Activated T-cell treated with anti-CD3 and anti-CD28 coated beads for 4 hours (primary cell): ENCODE data around the gene STAMBP.
"Not testable (repeated sequence)": the region's sequence is repeated elsewhere in the genome, so short reads cannot be mapped to it uniquely, and the experiment has no call there.

ENCODE experiments used
- DNase-seq: peaks from one replicate; pipeline ENCODE4 v3.0.0-alpha.2; 2020

STAMBP gene

DNA sequence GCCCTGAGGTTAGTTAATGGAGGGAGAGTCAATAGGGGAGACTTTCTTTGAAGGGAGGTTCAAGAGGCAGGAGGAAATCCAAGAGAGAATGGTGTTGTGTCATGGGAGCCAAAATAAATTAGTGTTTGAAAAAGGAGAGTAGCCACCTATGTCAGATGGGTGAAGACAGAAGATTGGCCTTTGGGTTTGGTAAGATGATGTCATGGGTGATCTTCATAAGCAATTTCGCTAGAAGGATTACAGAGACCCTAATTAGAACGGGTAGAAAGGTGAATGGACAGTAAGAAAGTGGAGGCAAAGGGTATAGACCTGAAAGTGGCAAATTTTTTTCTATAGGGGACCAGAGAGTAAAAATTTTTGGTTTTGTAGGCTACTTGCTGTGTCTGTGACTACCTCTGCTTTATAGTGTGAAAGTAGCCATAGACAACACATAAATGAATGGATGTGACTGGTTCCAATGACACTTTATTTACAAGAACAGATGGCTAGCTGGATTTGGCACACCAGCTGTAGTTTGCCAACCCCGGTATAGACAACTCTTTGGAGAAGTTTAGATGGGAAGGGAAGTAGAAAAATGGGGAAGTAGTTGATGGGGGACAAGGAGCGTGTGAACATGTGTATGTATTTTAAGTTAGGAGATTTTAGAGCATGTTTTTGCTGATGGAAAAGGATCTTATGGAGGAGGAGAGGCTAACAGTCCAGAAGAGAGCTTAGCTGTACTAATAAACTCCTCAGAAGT, 9.3 kb downstream of the STAMBP start:
- no peak for DNase-seq

DNA sequence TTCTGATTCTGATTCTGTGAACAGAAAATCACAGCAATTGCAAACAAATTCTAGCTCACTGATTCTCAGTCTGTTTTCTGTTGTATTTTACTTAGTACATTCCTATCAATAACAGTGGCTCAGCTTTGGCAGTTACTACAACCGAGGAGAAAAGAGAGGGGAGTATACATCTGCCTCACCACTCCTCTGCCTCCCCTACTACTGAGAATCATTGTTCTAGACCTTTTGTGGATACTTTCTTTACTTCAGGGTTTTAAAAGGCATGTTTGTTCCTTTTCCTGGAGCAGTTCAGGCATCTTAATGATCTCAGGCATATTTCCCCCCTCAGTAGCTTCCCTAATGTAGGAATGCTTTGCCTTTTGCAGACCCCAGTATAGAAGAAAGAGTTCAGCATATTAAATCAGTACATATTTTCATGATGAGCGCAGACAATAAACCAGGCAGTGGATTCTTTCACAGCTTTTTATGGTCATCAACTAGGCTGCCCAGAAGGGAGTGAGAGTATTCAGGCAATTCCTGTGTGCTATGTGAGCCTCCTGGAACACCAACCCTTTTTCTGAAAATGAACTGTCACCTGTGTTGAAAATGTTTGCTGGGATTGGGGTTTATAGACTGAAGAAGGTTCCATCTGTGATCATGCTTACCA, 10.3 kb downstream of the STAMBP start:
- no peak for DNase-seq

GRCh38 chr2:73839653-73840411, 11.1 kb downstream of the STAMBP start:
- DNase-seq, result no peak

DNA sequence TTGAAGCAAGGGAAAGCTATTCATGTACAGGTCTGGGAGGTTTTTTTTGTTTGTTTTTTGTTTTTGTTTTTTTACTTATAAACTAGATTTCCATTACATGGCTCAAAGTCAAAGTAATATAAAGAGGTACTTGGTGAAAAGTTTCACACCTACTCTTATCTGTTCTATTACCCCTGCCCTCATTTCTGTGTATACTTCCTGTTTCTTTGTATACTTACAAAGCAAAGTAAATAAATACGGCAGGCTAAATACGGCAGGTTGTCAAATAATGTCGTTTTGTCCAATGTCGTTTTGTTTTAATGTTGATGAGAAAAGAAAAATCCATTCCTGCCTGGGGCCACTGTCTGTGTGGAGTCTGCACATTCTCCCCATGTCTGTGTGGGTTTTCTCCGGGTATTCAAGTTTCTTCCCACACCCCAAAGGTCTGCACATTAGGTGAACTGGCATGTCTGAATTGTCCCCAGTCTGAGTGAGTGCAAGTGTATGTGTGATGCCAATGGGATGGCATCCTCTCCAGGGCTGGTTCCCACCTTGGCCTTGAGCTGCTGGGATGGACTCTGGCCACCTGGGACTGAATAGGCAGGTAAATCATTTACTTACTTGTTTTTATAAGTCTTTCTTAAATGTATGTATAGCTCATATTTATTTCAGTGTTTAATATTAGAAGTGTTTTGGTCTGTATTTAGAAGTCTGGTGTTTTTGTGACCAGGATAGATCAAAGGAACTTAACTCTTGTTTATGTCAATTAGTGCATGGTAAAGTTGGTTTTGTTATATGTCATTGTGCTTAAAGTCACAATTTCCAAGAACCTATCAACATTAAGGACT, 13.4 kb downstream of the STAMBP start:
- DNase-seq, result no peak

- no peak for DNase-seq
Observed at GRCh38 chr2:73842739-73843019, 13.9 kb downstream of the STAMBP start.

- no peak for DNase-seq
Observed at GRCh38 chr2:73844087-73844486, 15.3 kb downstream of the STAMBP start.

DNA sequence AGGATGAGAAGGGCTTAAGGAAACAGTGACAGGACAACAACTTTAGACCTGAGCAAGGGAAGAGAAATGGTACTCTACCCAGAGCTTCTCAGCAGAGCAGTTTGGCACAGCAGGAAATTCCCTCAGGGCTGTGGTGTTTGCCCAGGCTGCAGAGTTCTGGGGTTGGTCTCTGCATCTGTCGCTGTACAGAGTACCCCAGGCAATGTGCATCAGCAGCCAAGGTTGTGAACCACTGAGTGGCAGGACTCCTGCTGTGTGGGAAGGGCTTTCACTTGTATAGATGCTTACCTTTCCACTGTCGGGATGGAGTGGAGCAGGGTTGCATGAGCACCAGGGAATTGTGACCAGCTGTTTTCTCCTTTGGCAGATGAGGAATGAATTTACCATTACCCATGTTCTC, 21.2 kb downstream of the STAMBP start:
- no peak for DNase-seq

- DNase-seq, result no peak
Observed at GRCh38 chr2:73851274-73851673, 22.5 kb downstream of the STAMBP start.

- DNase-seq, result no peak
Observed at GRCh38 chr2:73852020-73852419, 23.3 kb downstream of the STAMBP start.

DNA sequence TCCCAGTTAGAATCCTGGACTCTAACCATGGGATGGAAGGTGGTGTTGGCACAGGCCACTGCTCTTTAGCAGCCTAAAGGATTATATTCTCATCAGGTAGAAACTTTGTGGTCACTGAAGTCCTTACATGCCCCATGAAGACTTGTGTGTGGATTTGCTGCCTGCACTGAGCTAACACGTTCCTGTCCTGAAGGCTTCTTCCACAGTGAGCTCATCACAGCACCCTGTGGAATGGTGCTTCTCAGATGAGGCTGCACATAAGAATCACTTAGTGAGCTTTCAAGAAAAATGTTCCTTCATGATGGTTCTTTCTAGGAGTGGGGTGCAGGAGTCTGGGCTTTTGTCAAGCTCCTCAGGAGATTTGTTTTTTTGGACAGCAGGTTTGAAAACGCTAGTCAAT, 26.8 kb downstream of the STAMBP start:
- DNase-seq, result no peak

DNA sequence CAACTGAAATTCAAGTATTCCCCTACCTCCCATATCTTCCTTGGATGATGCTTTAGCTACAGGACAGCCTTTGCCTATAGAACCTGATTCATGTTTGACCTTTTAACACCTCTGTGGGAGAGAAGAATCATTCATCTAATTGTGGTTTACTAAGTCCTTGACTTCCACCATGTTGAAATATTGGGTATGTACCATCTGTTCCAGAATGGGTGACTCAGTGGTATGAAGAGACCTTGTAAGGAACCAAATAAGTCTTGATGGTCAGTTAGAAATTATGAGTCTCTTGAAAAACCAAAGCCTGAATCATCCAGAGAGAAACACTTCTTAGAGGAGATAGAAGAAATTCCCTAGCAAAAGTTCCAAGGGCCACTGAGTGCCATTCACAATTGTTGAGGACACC, 27.5 kb downstream of the STAMBP start:
- no peak for DNase-seq

- peak; percentile 3 for DNase-seq
Observed at GRCh38 chr2:73859721-73860586, 31.2 kb downstream of the STAMBP start.

- no peak for DNase-seq
Observed at GRCh38 chr2:73862987-73863386, 34.2 kb downstream of the STAMBP start.

DNA sequence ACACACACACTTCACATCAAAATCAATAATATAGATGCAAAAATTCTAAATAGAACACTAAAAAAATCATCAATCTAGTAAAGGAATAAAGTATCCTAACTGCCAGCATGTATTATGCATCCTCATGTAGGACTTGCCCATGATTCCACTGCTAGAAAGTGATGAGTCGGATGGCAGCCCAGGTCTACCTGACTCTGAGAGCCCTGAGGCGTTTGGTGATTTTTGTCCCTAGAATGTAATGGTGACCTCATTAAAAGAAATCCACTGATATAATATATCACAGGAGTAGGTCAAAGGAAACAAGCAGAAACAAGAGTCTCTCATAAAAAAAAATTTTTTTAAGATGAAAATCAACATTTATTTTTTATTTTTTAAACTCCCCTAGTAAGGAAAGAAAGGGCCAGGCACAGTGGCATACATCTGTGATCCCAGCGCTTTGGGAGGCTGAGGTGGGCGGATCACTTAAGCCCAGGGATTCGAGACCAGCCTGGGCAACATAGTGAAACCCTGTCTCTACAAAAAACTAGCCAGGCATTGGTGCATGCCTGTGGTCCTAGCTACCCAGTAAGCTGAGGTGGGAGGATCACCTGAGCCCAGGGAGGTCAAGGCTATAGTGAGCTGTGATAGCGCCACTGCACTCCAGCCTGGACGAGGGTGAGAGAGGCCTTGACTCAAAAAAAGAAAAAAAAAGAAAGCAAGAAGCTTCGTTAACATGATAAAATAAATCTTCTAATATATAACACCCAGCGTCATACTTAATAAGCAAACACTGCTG, 39.6 kb downstream of the STAMBP start:
- DNase-seq, result no peak

GRCh38 chr2:73870084-73870483, 41.3 kb downstream of the STAMBP start:
- DNase-seq, result no peak

DNA sequence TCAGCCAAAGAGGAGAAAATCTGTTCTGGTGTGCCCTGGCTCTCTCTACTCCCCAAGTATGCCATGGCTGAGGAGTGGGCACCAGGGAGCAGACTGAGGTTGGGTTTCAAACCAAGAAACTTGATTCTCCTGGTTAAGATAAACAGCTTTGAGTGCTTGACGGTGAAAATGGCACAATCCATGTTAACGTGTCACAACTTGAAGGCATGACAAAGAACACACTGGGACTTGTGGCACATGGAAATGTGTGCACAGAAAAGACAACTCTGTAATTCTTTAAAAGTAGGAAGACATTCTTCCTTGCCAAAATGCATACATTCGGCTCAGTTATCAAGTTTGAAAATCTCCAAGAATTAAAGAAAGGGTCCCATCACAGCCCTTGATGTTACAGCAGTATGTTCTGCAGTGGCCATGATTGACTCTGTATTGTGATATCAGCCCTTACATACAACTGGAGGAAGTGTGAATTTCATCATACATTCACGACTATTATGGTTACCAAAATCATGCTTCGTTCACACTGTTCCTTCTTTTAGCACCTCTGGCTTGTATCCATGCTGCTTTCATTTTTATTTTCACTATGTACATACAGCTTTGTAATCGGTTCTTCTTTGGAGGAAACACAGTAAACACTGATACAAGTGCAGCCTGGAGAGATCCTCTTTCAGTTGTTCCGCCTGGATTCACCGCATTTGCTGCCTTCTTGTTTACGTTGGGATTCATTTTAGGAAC, 48.5 kb downstream of the STAMBP start:
- no peak for DNase-seq

DNA sequence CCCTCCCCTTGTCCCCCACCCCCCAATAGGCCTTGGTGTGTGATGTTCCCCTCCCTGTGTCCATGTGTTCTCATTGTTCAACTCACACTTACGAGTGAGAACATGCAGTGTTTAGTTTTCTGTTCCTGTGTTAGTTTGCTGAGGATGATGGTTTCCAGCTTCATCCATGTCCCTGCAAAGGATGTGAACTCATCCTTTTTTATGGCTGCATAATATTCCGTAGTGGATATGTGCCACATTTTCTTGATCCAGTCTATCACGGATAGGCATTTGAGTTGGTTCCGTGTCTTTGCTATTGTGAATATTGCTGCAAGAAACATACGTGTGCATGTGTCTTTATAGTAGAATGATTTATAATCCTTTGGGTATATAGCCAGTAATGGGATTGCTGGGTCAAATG, 49.2 kb downstream of the STAMBP start:
- DNase-seq, result not testable (repeated sequence)

GRCh38 chr2:73885406-73885805, 56.6 kb downstream of the STAMBP start:
- DNase-seq, result no peak

- DNase-seq, result peak; percentile 36
Observed at GRCh38 chr2:73886357-73886756, 57.6 kb downstream of the STAMBP start.

- not testable (repeated sequence) for DNase-seq
Observed at GRCh38 chr2:73887596-73888353, 59.0 kb downstream of the STAMBP start.
